HG03558 (cell line): ENCODE results near the gene ETV6.

Source experiments
- ATAC-seq: cut with Tn5 transposase; IDR thresholded peaks from one replicate; pipeline ENCODE4 v1.9.1; 2021; ENCODE audit warnings: moderate number of reproducible peaks; ENCODE audit not compliant: unreplicated experiment; ENCODE audit errors: extremely low read depth

The ETV6 gene

GRCh38 chr12:11641522-11641921 lies 8.0 kb upstream of the ETV6 start:
- no peak for ATAC-seq

- no peak for ATAC-seq
Measured at GRCh38 chr12:11642785-11643184, 6.7 kb upstream of the ETV6 start.

GRCh38 chr12:11645391-11645790 lies 4.1 kb upstream of the ETV6 start:
- ATAC-seq: no peak

- no peak for ATAC-seq
Measured at GRCh38 chr12:11648514-11649412, 711 bp upstream of the ETV6 start.

- no peak for ATAC-seq
Measured at GRCh38 chr12:11650286-11651281, 1.1 kb downstream of the ETV6 start.

- ATAC-seq: no peak
Measured at GRCh38 chr12:11651381-11651780, 1.9 kb downstream of the ETV6 start.

- ATAC-seq: no peak
Measured at GRCh38 chr12:11651785-11652184, 2.3 kb downstream of the ETV6 start.

- ATAC-seq: no peak
Measured at GRCh38 chr12:11652351-11653040, 3.0 kb downstream of the ETV6 start.

- ATAC-seq: no peak
Measured at GRCh38 chr12:11653215-11653753, 3.8 kb downstream of the ETV6 start.

- no peak for ATAC-seq
Measured at GRCh38 chr12:11654338-11654737, 4.9 kb downstream of the ETV6 start.

GRCh38 chr12:11654802-11655201 lies 5.3 kb downstream of the ETV6 start:
- no peak for ATAC-seq

- ATAC-seq: no peak
Measured at GRCh38 chr12:11655842-11656241, 6.4 kb downstream of the ETV6 start.

- ATAC-seq: no peak
Measured at GRCh38 chr12:11656550-11656949, 7.1 kb downstream of the ETV6 start.

- no peak for ATAC-seq
Measured at GRCh38 chr12:11657511-11657910, 8.0 kb downstream of the ETV6 start.

GRCh38 chr12:11658791-11659190 lies 9.3 kb downstream of the ETV6 start:
- no peak for ATAC-seq

- ATAC-seq: no peak
Measured at GRCh38 chr12:11660624-11661023, 11.2 kb downstream of the ETV6 start.

GRCh38 chr12:11661491-11662089 lies 12.1 kb downstream of the ETV6 start:
- no peak for ATAC-seq

GRCh38 chr12:11662369-11662768 lies 12.9 kb downstream of the ETV6 start:
- no peak for ATAC-seq

- ATAC-seq: no peak
Measured at GRCh38 chr12:11663130-11663529, 13.7 kb downstream of the ETV6 start.

GRCh38 chr12:11664101-11664500 lies 14.6 kb downstream of the ETV6 start:
- no peak for ATAC-seq
